K562 (cell line): Measurements from ENCODE around the gene SLC19A1. TPM values are rescaled to one million over a fixed set of nuclear protein-coding genes. Genes with fewer than 3 reads are reported as not detected.

Source experiments
- ATAC-seq: fragments of 200-7000 bp; cut with Tn5 transposase; 3 replicates; pipeline ENCODE4 v1.9.1; 2020; ENCODE audit warnings: moderate library complexity
- BruUV-seq: library from RNA; stranded (reverse); fragments of 400-500 nt; replicated peaks from 2 replicates; lab custom pipeline; 2021; lab: Mats Ljungman, UMichigan
- CTCF ChIA-PET: fragments of 300-600 bp; formaldehyde crosslinking; extraction: SDS; loops from one replicate; lab custom pipeline; 2021; ENCODE audit warnings: low intra/inter-chr PET ratio; lab: Yijun Ruan, JAX
- POLR2A ChIA-PET: fragments of 300-600, 350-650 bp; sonication (Branson Sonifier 250); formaldehyde crosslinking; extraction: SDS; loops from one replicate; lab custom pipeline; 2021; ENCODE audit warnings: antibody characterized with exemption, inconsistent platforms; lab: Yijun Ruan, JAX
- DNase-seq, 4 experiments: peaks; one replicate each; pipeline versions ENCODE4 v3.0.0 to v3.0.0-alpha.2; 2011 to 2018; ENCODE audit warnings: low spot score in 3 of 4, mixed read lengths in 3 of 4; ENCODE audit errors: extremely low read depth in 1 of 4
- FAIRE-seq: peaks from 2 replicates; lab custom pipeline; 2011; peaks lifted over from hg19 to GRCh38; lab: Jason Lieb, UNC
- H2AFZ ChIP-seq: 2 replicates; pipeline ENCODE4 v1.6.0; 2011; ENCODE audit warnings: low read depth, low read length, control low read depth, inconsistent platforms
- H3K27ac ChIP-seq: fragments of 200-600 bp; 3 replicates; pipeline ENCODE4 v1.8.0; 2011; ENCODE audit warnings: low read depth, mild to moderate bottlenecking, control low read depth, inconsistent platforms, low read length, moderate library complexity, mixed read lengths; ENCODE audit errors: extremely low read depth
- H3K27me3 ChIP-seq, 2 experiments: fragments of 300-600 bp in 1 of 2; 2 replicates in 1 of 2; 3 replicates in 1 of 2; pipeline versions ENCODE4 v1.6.0 to v1.8.0; 2011; ENCODE audit warnings: inconsistent platforms in 2 of 2, low read length in 2 of 2, mild to moderate bottlenecking in 1 of 2, mixed read lengths in 1 of 2, moderate library complexity in 1 of 2; ENCODE audit not compliant: control insufficient read depth in 2 of 2, insufficient read depth in 2 of 2
- H3K36me3 ChIP-seq: fragments of 300-600 bp; 3 replicates; pipeline ENCODE4 v1.8.0; 2011; ENCODE audit warnings: mild to moderate bottlenecking, low read length, inconsistent platforms; ENCODE audit not compliant: control insufficient read depth, insufficient read depth
- H3K4me1 ChIP-seq, 2 experiments: fragments of 200-600 bp in 1 of 2; replicated peaks in 1 of 2; 2 replicates in 1 of 2; 3 replicates in 1 of 2; pipeline versions ENCODE4 v1.5.1 to v1.8.0; 2011; ENCODE audit warnings: inconsistent platforms in 2 of 2, low read length in 2 of 2, mild to moderate bottlenecking in 1 of 2, mixed read lengths in 1 of 2, moderate library complexity in 1 of 2; ENCODE audit not compliant: control insufficient read depth in 2 of 2, insufficient read depth in 2 of 2
- H3K4me2 ChIP-seq: 2 replicates; pipeline ENCODE4 v1.6.1; 2011; ENCODE audit warnings: low read length, control low read depth, inconsistent platforms, mixed read lengths; ENCODE audit not compliant: insufficient read depth
- H3K4me3 ChIP-seq: fragments of 200-600 bp; sonication (generic), shearing (Covaris generic); 2 replicates; pipeline ENCODE4 v1.5.1; 2016; ENCODE audit warnings: control low read depth, inconsistent platforms
- H3K79me2 ChIP-seq: fragments of 200-600 bp; 3 replicates; pipeline ENCODE4 v1.8.0; 2011; ENCODE audit warnings: low read length, inconsistent platforms; ENCODE audit not compliant: control insufficient read depth, insufficient read depth
- H3K9ac ChIP-seq, 2 experiments: 2 replicates each; pipeline versions ENCODE4 v1.6.0 to v1.6.1; 2011; ENCODE audit warnings: low read depth in 2 of 2, low read length in 2 of 2, control low read depth in 1 of 2, inconsistent platforms in 1 of 2, mild to moderate bottlenecking in 1 of 2, mixed read lengths in 1 of 2; ENCODE audit not compliant: insufficient read depth in 1 of 2
- H3K9me1 ChIP-seq: one replicate; pipeline ENCODE4 v1.6.0; 2011; ENCODE audit warnings: inconsistent platforms, mild to moderate bottlenecking, low read length, moderate library complexity; ENCODE audit not compliant: control insufficient read depth, insufficient read depth
- H3K9me3 ChIP-seq: replicated peaks from 2 replicates; pipeline ENCODE4 v1.5.1; 2011; ENCODE audit warnings: low read depth, low read length, inconsistent platforms; ENCODE audit not compliant: control insufficient read depth, insufficient read depth
- H4K20me1 ChIP-seq: replicated peaks from 2 replicates; pipeline ENCODE4 v1.6.1; 2011; ENCODE audit warnings: low read length, inconsistent platforms, mixed read lengths; ENCODE audit not compliant: control insufficient read depth, insufficient read depth
- LEF1 ChIP-seq: fragments of 450-650 bp; IDR thresholded peaks from 2 replicates; pipeline ENCODE4 v1.6.1; 2016; ENCODE audit warnings: mild to moderate bottlenecking
- SIRT6 ChIP-seq: IDR thresholded peaks from one replicate; pipeline ENCODE4 v1.6.1; 2012; ENCODE audit warnings: low read depth, mild to moderate bottlenecking, control low read depth, inconsistent platforms, low read length, moderate library complexity
- TEAD1 ChIP-seq, 2 experiments: fragments of 450-650 bp in 1 of 2; sonication (generic) in 1 of 2; formaldehyde crosslinking; IDR thresholded peaks; 2 replicates each; pipeline versions ENCODE4 v1.4.0 to v1.8.0; 2020 to 2022; ENCODE audit warnings: mild to moderate bottlenecking in 2 of 2, missing genetic modification reagents in 1 of 2
- TEAD2 ChIP-seq: fragments of 450-650 bp; IDR thresholded peaks from 2 replicates; pipeline ENCODE4 v1.6.1; 2016; ENCODE audit warnings: missing genetic modification characterization, control low read depth, missing compliant biosample characterization
- ZNF263 ChIP-seq: sonication (generic); formaldehyde crosslinking; IDR thresholded peaks from 2 replicates; pipeline ENCODE4 v1.8.0; 2022; ENCODE audit warnings: mild to moderate bottlenecking, missing genetic modification reagents, borderline replicate concordance
- ZNF699 ChIP-seq: fragments of 250-450 bp; sonication (Bioruptor Pico); IDR thresholded peaks from 2 replicates; pipeline ENCODE4 v1.8.0; 2021; ENCODE audit warnings: mild to moderate bottlenecking, moderate library complexity; ENCODE audit not compliant: insufficient replicate concordance
- WGBS: fragments of 100-300 bp; shearing (Covaris generic); methylation state at CpG from one replicate; pipeline ENCODE4 v1.1.6; 2016; ENCODE audit warnings: low coverage, mixed read lengths; ENCODE audit not compliant: insufficient coverage; ENCODE audit errors: missing lambda C conversion rate; 5-methylcytosine and 5-hydroxymethylcytosine counted together
- in situ Hi-C: fragments of 300-500 bp; cut with MboI; formaldehyde crosslinking; loops from 4 replicates; pipeline ENCODE4 v1.15.0; 2018; ENCODE audit warnings: inconsistent platforms, mixed read lengths
- intact Hi-C: fragments of 100-400 bp; cut with micrococcal nuclease; formaldehyde crosslinking; loops from 2 replicates; pipeline ENCODE4 v1.14.2; 2022
- polyA plus RNA-seq, 8 experiments: library from polyadenylated mRNA; depleted of rRNA in 4 of 8; stranded (reverse) in 5 of 8; unstranded in 3 of 8; fragments of >200 nt; fragmentation: Nextera tagmentation in 2 of 8; fragmentation: Illumina TruSeq in 1 of 8; extraction: Ambion mirVana in 2 of 8; extraction: Trizol in 1 of 8; gene quantifications; 2 replicates each; pipeline versions ENCODE4 v1.2.1 to v1.2.3, GENCODE V29; 2011 to 2014; ENCODE audit warnings: inconsistent platforms in 1 of 8, missing spikeins in 1 of 8
- total RNA-seq, 7 experiments: library from RNA; depleted of rRNA in 6 of 7; stranded (reverse); fragments of >200 nt in 6 of 7; fragmentation: Illumina TruSeq in 2 of 7; extraction: Trizol in 2 of 7; gene quantifications; 2 replicates each; pipeline versions ENCODE4 v1.2.1 to v1.2.3, GENCODE V29; 2011 to 2021; ENCODE audit warnings: low replicate concordance in 1 of 7
- TF ChIP-seq, protein P1 (sequence below): sonication (generic); formaldehyde crosslinking; IDR thresholded peaks from 2 replicates; pipeline ENCODE4 v1.8.1; 2022; ENCODE audit warnings: missing genetic modification reagents
- TF ChIP-seq, protein P2 (sequence below): IDR thresholded peaks from 2 replicates; pipeline ENCODE4 v1.6.1; 2016; ENCODE audit warnings: missing genetic modification characterization, missing compliant biosample characterization

The SLC19A1 gene
- total and polyA plus RNA-seq, 9 of the 15 experiments (the other 6 are each of a cell fraction or from before 2014, with no cell fraction given) = 0.65 to 88.7 (median 12.0) TPM

DNA sequence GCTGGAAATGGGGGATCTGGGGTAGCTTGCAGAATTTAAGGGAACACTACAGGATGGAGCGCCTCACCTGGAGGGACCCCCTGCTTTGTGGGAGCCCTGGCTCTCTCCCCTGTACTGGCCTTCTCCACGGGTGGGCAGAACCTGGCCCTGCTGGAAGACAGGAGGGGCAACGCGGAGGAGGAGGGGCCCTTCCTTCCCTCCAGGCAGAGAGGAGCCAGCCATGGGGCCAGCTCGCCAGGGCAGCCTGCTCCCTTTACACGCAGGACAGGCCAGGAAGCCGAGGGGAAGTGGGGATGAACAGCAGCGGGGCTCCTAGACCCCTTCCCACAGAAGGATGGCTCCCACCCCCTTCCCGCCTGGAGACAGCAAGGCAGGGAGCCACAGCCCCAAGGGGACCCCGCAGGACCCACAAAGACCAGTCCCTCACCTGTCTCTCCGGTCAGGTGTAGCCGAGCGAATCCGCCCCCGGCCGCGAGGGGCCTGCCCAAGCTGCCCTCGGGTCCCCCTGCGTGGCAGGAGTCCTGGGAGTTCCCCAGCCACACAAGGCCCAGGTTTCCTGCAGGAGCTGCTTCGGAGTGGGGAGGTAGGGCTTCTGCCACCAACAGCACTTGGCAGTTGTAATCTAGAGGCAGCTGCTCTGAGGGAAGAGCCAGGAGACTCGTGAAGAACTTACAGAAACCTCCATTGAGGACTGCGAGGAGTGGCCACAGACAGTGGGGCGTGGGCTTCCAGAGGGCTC, 1.6 kb upstream of the SLC19A1 start:
- in situ Hi-C loops = no loop called here

More for the DNA sequence above, 1.6 kb upstream of the SLC19A1 start:
- ATAC-seq (no peak), FAIRE-seq (peak; percentile 26), DNase-seq (no peak)
- CTCF ChIA-PET = no interaction called here
- Histone ChIP-seq H3K4me2 (no peak overlapping the region), H3K79me2 (peaks cover 28% of the 10 kb centered on the region), H3K9ac (peak overlapping the region in 1 of 2 experiments; percentile 75; a peak in 2 of 4 replicates), H3K4me1 (peaks cover 7 to 56% of the 10 kb centered on the region in 2 experiments; a peak in 4 of 5 replicates), H2AFZ (no peak overlapping the region), H3K9me3 (no peaks in the 10 kb centered on the region), H3K9me1 (no peaks in the 10 kb centered on the region), H3K36me3 (peaks cover 23% of the 10 kb centered on the region; the same call in 2 of the 3 replicates), H4K20me1 (no peaks in the 10 kb centered on the region; the same call in 1 of the 2 replicates), H3K27me3 (peaks cover 0 to 13% of the 10 kb centered on the region in 2 experiments; a peak in 4 of 5 replicates), H3K4me3 (no peak overlapping the region), H3K27ac (no peak overlapping the region)
- POLR2A ChIA-PET = interaction anchor here (0.6 to 0.8 kb wide), 3 partner anchors 31 to 69 kb away, joined by 3 read pairs; no protein-coding TSS in a partner anchor
- intact Hi-C loops = loop anchor here (5.0 kb wide), 1 partner anchor 252 kb away; no protein-coding TSS in a partner anchor
- WGBS = 62% methylated on average over 20 of the region's 23 CpGs
- BruUV-seq = no TSS peak
- TF ChIP-seq, protein P1, sequence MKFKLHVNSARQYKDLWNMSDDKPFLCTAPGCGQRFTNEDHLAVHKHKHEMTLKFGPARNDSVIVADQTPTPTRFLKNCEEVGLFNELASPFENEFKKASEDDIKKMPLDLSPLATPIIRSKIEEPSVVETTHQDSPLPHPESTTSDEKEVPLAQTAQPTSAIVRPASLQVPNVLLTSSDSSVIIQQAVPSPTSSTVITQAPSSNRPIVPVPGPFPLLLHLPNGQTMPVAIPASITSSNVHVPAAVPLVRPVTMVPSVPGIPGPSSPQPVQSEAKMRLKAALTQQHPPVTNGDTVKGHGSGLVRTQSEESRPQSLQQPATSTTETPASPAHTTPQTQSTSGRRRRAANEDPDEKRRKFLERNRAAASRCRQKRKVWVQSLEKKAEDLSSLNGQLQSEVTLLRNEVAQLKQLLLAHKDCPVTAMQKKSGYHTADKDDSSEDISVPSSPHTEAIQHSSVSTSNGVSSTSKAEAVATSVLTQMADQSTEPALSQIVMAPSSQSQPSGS (CRISPR knock-in tag) = no peak
- no peak for TF ChIP-seq TEAD2 (tag)
- TF ChIP-seq, protein P2, sequence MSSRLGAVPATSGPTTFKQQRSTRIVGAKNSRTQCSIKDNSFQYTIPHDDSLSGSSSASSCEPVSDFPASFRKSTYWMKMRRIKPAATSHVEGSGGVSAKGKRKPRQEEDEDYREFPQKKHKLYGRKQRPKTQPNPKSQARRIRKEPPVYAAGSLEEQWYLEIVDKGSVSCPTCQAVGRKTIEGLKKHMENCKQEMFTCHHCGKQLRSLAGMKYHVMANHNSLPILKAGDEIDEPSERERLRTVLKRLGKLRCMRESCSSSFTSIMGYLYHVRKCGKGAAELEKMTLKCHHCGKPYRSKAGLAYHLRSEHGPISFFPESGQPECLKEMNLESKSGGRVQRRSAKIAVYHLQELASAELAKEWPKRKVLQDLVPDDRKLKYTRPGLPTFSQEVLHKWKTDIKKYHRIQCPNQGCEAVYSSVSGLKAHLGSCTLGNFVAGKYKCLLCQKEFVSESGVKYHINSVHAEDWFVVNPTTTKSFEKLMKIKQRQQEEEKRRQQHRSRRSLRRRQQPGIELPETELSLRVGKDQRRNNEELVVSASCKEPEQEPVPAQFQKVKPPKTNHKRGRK = no peak
- TF ChIP-seq ZNF263 (CRISPR knock-in tag) = no peak
- TF ChIP-seq LEF1 = no peak
- no peak for TF ChIP-seq SIRT6
- no peak for TF ChIP-seq TEAD1 (CRISPR knock-in tag; IDR thresholded peaks at IDR 0.05)
- TF ChIP-seq ZNF699 (CRISPR knock-in tag) = no peak
